ENCODE results near the gene ATP6V0E1.
A peak's percentile ranks its signal among the peaks of the same experiment; 100 is the strongest.

Gene ATP6V0E1

GRCh38 chr5:173039964-173040363, 56.4 kb downstream of the ATP6V0E1 start:
- Histone ChIP-seq H3K36me3 (ENCODE audit: control insufficient read depth in 1 of 2, insufficient read depth in 2 of 2, low read length in 2 of 2) (peaks cover 0 to 2% of the 10 kb centered on the region in 2 experiments), H3K23ac (ENCODE audit: low read length) (no peak overlapping the region), H2AFZ (ENCODE audit: insufficient read depth, low read length, poor library complexity) (no peak overlapping the region), H2BK5ac (ENCODE audit: low read depth, low read length, poor library complexity) (no peak overlapping the region), H3K4me1 (ENCODE audit: control insufficient read depth in 1 of 2, insufficient read depth in 2 of 2, low read length in 2 of 2) (peaks cover under 1 to 2% of the 10 kb centered on the region in 2 experiments), H2BK12ac (ENCODE audit: low read length) (no peak overlapping the region), H3K9ac (ENCODE audit: low read length) (no peak overlapping the region), H3K79me1 (ENCODE audit: low read length) (no peaks in the 10 kb centered on the region), H2AK5ac (ENCODE audit: low read length) (no peak overlapping the region), H4K91ac (ENCODE audit: low read depth, low read length) (no peak overlapping the region), H4K12ac (ENCODE audit: low read depth, low read length) (no peak overlapping the region), H3K9me3 (ENCODE audit: insufficient read depth, low read depth, low read length) (peaks cover 2% of the 10 kb centered on the region), H3K27ac (ENCODE audit: low read depth, low read length) (no peak overlapping the region), H4K8ac (ENCODE audit: low read depth, low read length) (no peak overlapping the region), H2BK120ac (ENCODE audit: insufficient read depth, low read length, poor library complexity) (no peak overlapping the region), H3K14ac (ENCODE audit: low read length) (no peak overlapping the region), H3K4ac (ENCODE audit: low read depth, low read length) (no peak overlapping the region), H3K18ac (ENCODE audit: low read length) (no peak overlapping the region), H3K79me2 (ENCODE audit: control insufficient read depth, insufficient read depth, low read length, poor library complexity) (no peaks in the 10 kb centered on the region), H3K4me2 (ENCODE audit: low read length) (no peak overlapping the region), H3K4me3 (ENCODE audit: low read depth, low read length) (no peak overlapping the region), H3K27me3 (ENCODE audit: insufficient read depth, low read length) (no peaks in the 10 kb centered on the region)
- WGBS (ENCODE audit: extremely low coverage, insufficient coverage, insufficient read length) = no CpG with 5 or more reads among the region's 5 CpGs
- no peak for DNase-seq

- H3K14ac ChIP-seq (ENCODE audit: low read length) = no peak overlapping the region
- no peaks in the 10 kb centered on the region for H3K27me3 ChIP-seq (ENCODE audit: insufficient read depth, low read length)
- H3K4me1 ChIP-seq (ENCODE audit: control insufficient read depth in 1 of 2, insufficient read depth in 2 of 2, low read length in 2 of 2) = peaks cover 7 to 8% of the 10 kb centered on the region in 2 experiments
- H2AFZ ChIP-seq (ENCODE audit: insufficient read depth, low read length, poor library complexity) = no peak overlapping the region
- H3K27ac ChIP-seq (ENCODE audit: low read depth, low read length) = no peak overlapping the region
- H3K79me1 ChIP-seq (ENCODE audit: low read length) = no peaks in the 10 kb centered on the region
- peaks cover 2% of the 10 kb centered on the region for H3K9me3 ChIP-seq (ENCODE audit: insufficient read depth, low read depth, low read length)
- no peaks in the 10 kb centered on the region for H3K36me3 ChIP-seq (ENCODE audit: control insufficient read depth in 1 of 2, insufficient read depth in 2 of 2, low read length in 2 of 2)
- H3K4me2 ChIP-seq (ENCODE audit: low read length) = no peak overlapping the region
- H3K9ac ChIP-seq (ENCODE audit: low read length) = peak overlapping the region; percentile 24
- H3K18ac ChIP-seq (ENCODE audit: low read length) = no peak overlapping the region
- no peak overlapping the region for H2BK5ac ChIP-seq (ENCODE audit: low read depth, low read length, poor library complexity)
- H2BK120ac ChIP-seq (ENCODE audit: insufficient read depth, low read length, poor library complexity) = no peak overlapping the region
- H4K91ac ChIP-seq (ENCODE audit: low read depth, low read length) = no peak overlapping the region
- no peak overlapping the region for H4K8ac ChIP-seq (ENCODE audit: low read depth, low read length)
- peak in 1 of 2 donors; percentile 29 for DNase-seq
- H4K12ac ChIP-seq (ENCODE audit: low read depth, low read length) = no peak overlapping the region
- H2BK12ac ChIP-seq (ENCODE audit: low read length) = no peak overlapping the region
- no peak overlapping the region for H2AK5ac ChIP-seq (ENCODE audit: low read length)
- H3K23ac ChIP-seq (ENCODE audit: low read length) = no peak overlapping the region
- no CpG with 5 or more reads among the region's 7 CpGs for WGBS (ENCODE audit: extremely low coverage, insufficient coverage, insufficient read length)
- H3K4ac ChIP-seq (ENCODE audit: low read depth, low read length) = no peak overlapping the region
- no peaks in the 10 kb centered on the region for H3K79me2 ChIP-seq (ENCODE audit: control insufficient read depth, insufficient read depth, low read length, poor library complexity)
- H3K4me3 ChIP-seq (ENCODE audit: low read depth, low read length) = no peak overlapping the region
Observed at GRCh38 chr5:173041881-173042762, 58.6 kb downstream of the ATP6V0E1 start.

GRCh38 chr5:173042763-173043107, 59.2 kb downstream of the ATP6V0E1 start:
- H2AK5ac ChIP-seq (ENCODE audit: low read length) = no peak overlapping the region
- peaks cover 7 to 8% of the 10 kb centered on the region in 2 experiments for H3K4me1 ChIP-seq (ENCODE audit: control insufficient read depth in 1 of 2, insufficient read depth in 2 of 2, low read length in 2 of 2)
- no peak overlapping the region for H3K4ac ChIP-seq (ENCODE audit: low read depth, low read length)
- no CpG with 5 or more reads among the region's 3 CpGs for WGBS (ENCODE audit: extremely low coverage, insufficient coverage, insufficient read length)
- no peak overlapping the region for H2BK120ac ChIP-seq (ENCODE audit: insufficient read depth, low read length, poor library complexity)
- H3K4me2 ChIP-seq (ENCODE audit: low read length) = no peak overlapping the region
- no peak overlapping the region for H3K9ac ChIP-seq (ENCODE audit: low read length)
- no peaks in the 10 kb centered on the region for H3K79me1 ChIP-seq (ENCODE audit: low read length)
- H4K8ac ChIP-seq (ENCODE audit: low read depth, low read length) = no peak overlapping the region
- H3K4me3 ChIP-seq (ENCODE audit: low read depth, low read length) = no peak overlapping the region
- no peak overlapping the region for H2AFZ ChIP-seq (ENCODE audit: insufficient read depth, low read length, poor library complexity)
- no peak overlapping the region for H3K14ac ChIP-seq (ENCODE audit: low read length)
- no peak overlapping the region for H2BK12ac ChIP-seq (ENCODE audit: low read length)
- no peak overlapping the region for H3K18ac ChIP-seq (ENCODE audit: low read length)
- no peak overlapping the region for H3K23ac ChIP-seq (ENCODE audit: low read length)
- H4K12ac ChIP-seq (ENCODE audit: low read depth, low read length) = no peak overlapping the region
- H3K27ac ChIP-seq (ENCODE audit: low read depth, low read length) = no peak overlapping the region
- no peaks in the 10 kb centered on the region for H3K79me2 ChIP-seq (ENCODE audit: control insufficient read depth, insufficient read depth, low read length, poor library complexity)
- no peak overlapping the region for H2BK5ac ChIP-seq (ENCODE audit: low read depth, low read length, poor library complexity)
- H3K9me3 ChIP-seq (ENCODE audit: insufficient read depth, low read depth, low read length) = peaks cover 2% of the 10 kb centered on the region
- DNase-seq = peak in 1 of 2 donors; percentile 47
- no peaks in the 10 kb centered on the region for H3K36me3 ChIP-seq (ENCODE audit: control insufficient read depth in 1 of 2, insufficient read depth in 2 of 2, low read length in 2 of 2)
- no peak overlapping the region for H4K91ac ChIP-seq (ENCODE audit: low read depth, low read length)
- H3K27me3 ChIP-seq (ENCODE audit: insufficient read depth, low read length) = no peaks in the 10 kb centered on the region

- WGBS (ENCODE audit: extremely low coverage, insufficient coverage, insufficient read length) = no CpG with 5 or more reads among the region's 8 CpGs
- DNase-seq = peak; percentile 64 to 69
- no peak overlapping the region for H2AK5ac ChIP-seq (ENCODE audit: low read length)
Observed at GRCh38 chr5:173045474-173045873, 61.9 kb downstream of the ATP6V0E1 start.

More at GRCh38 chr5:173045474-173045873, 61.9 kb downstream of the ATP6V0E1 start:
- Histone ChIP-seq H3K14ac (ENCODE audit: low read length) (no peak overlapping the region), H3K79me1 (ENCODE audit: low read length) (no peaks in the 10 kb centered on the region), H3K36me3 (ENCODE audit: control insufficient read depth in 1 of 2, insufficient read depth in 2 of 2, low read length in 2 of 2) (no peaks in the 10 kb centered on the region), H3K79me2 (ENCODE audit: control insufficient read depth, insufficient read depth, low read length, poor library complexity) (no peaks in the 10 kb centered on the region), H2BK12ac (ENCODE audit: low read length) (no peak overlapping the region), H2AFZ (ENCODE audit: insufficient read depth, low read length, poor library complexity) (no peak overlapping the region), H2BK5ac (ENCODE audit: low read depth, low read length, poor library complexity) (no peak overlapping the region), H2BK120ac (ENCODE audit: insufficient read depth, low read length, poor library complexity) (no peak overlapping the region), H3K4me2 (ENCODE audit: low read length) (no peak overlapping the region), H3K4me1 (ENCODE audit: control insufficient read depth in 1 of 2, insufficient read depth in 2 of 2, low read length in 2 of 2) (peaks cover 7 to 8% of the 10 kb centered on the region in 2 experiments), H3K4me3 (ENCODE audit: low read depth, low read length) (no peak overlapping the region), H3K27me3 (ENCODE audit: insufficient read depth, low read length) (no peaks in the 10 kb centered on the region), H3K9ac (ENCODE audit: low read length) (no peak overlapping the region), H3K23ac (ENCODE audit: low read length) (no peak overlapping the region), H3K18ac (ENCODE audit: low read length) (no peak overlapping the region), H4K8ac (ENCODE audit: low read depth, low read length) (no peak overlapping the region), H4K91ac (ENCODE audit: low read depth, low read length) (no peak overlapping the region), H4K12ac (ENCODE audit: low read depth, low read length) (no peak overlapping the region), H3K9me3 (ENCODE audit: insufficient read depth, low read depth, low read length) (peaks cover 2% of the 10 kb centered on the region), H3K27ac (ENCODE audit: low read depth, low read length) (no peak overlapping the region), H3K4ac (ENCODE audit: low read depth, low read length) (no peak overlapping the region)

Measured in trophoblast cell (in vitro differentiated cells and primary cell).